ENCODE results near the gene CTDSPL. TPM values are rescaled to one million over a fixed set of nuclear protein-coding genes. Genes with fewer than 3 reads are reported as not detected.

Gene CTDSPL
- total RNA-seq, 4 donors from 2014 or later: 33.4 to 72.6 (median 54.0) TPM

- peak overlapping the region in 2 of 4 donors; percentile 2 to 9 for H3K27ac ChIP-seq
- ATAC-seq: no peak
- H3K9me3 ChIP-seq: no peaks in the 10 kb centered on the region
- peaks cover 0 to 27% (median 6%) of the 10 kb centered on the region in 3 donors for H3K4me1 ChIP-seq
- no peak overlapping the region for H3K4me3 ChIP-seq
- H3K27me3 ChIP-seq: no peaks in the 10 kb centered on the region
- H3K36me3 ChIP-seq: peaks cover 0 to 53% of the 10 kb centered on the region in 2 donors
- WGBS, 2 donors (ENCODE audit: low coverage in 1 of 2): 20% methylated on average over 1 of the region's 11 CpGs; no CpG with 5 or more reads in 1 of the 2 donors
- TF ChIP-seq POLR2AphosphoS5 (IDR thresholded peaks at IDR 0.05): no peak
- TF ChIP-seq EP300 (IDR thresholded peaks at IDR 0.05): no peak
- TF ChIP-seq POLR2A (IDR thresholded peaks at IDR 0.05): no peak
- no peak for TF ChIP-seq CTCF (IDR thresholded peaks at IDR 0.05)
Measured at GRCh38 chr3:38003817-38004414, 142.2 kb downstream of the CTDSPL start.

DNA sequence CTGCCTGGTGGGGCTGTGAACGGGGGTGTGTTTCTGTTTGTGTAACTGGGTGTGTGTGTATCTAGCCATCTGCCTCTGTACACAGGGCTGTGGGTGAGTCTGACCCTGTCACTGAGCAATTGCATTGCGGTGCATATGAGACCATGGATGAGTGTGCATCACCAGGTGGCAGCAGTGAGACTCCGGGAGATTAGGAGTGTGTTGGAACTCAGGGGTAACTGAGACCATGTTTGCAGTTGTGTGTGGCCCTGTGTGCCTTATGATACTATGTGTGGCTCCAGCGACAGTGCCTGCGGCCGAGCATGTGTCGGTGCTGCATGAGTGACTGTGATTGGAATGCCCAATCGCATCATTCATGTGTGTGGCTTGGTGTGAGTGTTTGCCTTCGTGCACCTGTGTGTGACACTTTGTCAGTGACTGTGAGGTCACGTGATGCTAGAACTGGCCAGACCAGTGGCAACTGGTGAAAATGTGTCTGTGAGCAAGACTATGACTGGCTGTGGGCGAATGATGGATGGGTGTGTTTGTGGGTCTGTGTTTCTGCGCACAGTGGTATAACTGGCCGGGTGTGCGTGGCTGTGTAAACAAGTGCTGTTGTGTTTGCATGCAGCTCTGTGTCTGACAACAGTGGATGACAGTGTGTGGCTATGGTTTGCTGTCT, 142.9 kb downstream of the CTDSPL start:
- ATAC-seq: peak; percentile 68
- 87 to 96% methylated on average over 5 of the region's 14 CpGs for WGBS, 2 donors (ENCODE audit: low coverage in 1 of 2)
- TF ChIP-seq POLR2A (IDR thresholded peaks at IDR 0.05): no peak
- TF ChIP-seq CTCF (IDR thresholded peaks at IDR 0.05): peak in 3 of 4 experiments; percentile 49 to 76 (median 60)
- no peak for TF ChIP-seq POLR2AphosphoS5 (IDR thresholded peaks at IDR 0.05)
- TF ChIP-seq EP300 (IDR thresholded peaks at IDR 0.05): no peak
- Histone ChIP-seq H3K36me3 (peaks cover 0 to 59% of the 10 kb centered on the region in 2 donors), H3K27me3 (no peaks in the 10 kb centered on the region), H3K4me1 (peaks cover 0 to 22% (median 6%) of the 10 kb centered on the region in 3 donors), H3K27ac (peak overlapping the region in 2 of 4 donors; percentile 9 to 44), H3K4me3 (no peak overlapping the region), H3K9me3 (no peaks in the 10 kb centered on the region)

DNA sequence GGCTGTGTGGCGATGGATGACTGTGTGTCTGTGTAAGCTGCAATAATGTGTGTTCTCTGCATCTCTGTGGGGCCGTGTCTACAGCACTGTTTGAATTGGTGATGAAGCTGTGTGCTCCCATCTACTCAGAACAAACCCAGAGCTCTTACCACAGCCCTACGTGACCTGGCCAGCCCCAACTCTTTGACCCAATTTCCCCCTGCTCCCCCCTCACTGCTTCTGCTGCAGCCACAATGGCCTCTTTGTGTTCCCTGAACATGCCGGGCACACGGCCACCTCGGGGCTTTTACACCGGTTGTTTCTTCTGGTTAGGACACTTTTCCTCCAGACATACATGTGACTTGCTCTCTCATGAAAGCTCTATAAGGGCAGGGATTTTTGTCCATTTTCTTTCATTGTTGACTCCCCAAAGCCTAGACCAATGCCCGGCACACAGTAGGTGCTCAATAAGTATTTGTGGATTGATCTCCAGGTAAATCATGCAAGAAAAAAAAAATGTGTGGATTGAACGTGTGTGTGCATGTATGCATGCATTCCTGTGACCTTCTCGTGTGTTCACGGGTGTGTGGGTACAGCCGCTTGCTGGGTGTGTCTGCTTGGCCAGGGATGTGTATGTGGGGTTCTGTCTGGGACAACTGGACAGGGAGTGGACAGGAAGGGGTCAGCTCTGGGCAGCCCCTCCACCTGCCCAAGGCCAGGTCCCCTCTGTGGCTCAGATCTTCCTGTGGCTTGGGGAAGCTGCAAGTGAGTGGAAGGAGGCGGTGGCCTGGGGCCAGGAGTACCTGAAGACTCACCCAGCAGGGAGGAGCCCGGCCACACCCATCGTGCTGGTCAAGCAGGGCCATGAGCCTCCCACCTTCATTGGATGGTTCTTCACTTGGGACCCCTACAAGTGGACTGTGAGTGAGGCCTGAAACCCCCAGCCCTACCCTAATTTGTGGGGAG, 143.7 kb downstream of the CTDSPL start:
- Histone ChIP-seq H3K27ac (peak overlapping the region in 2 of 4 donors; percentile 25 to 44), H3K36me3 (peaks cover 0 to 67% of the 10 kb centered on the region in 2 donors), H3K4me1 (peaks cover 0 to 22% (median 6%) of the 10 kb centered on the region in 3 donors), H3K27me3 (no peaks in the 10 kb centered on the region), H3K4me3 (no peak overlapping the region), H3K9me3 (no peaks in the 10 kb centered on the region)
- no peak for ATAC-seq
- no peak for TF ChIP-seq POLR2AphosphoS5 (IDR thresholded peaks at IDR 0.05)
- TF ChIP-seq POLR2A (IDR thresholded peaks at IDR 0.05): no peak
- TF ChIP-seq CTCF (IDR thresholded peaks at IDR 0.05): no peak
- no peak for TF ChIP-seq EP300 (IDR thresholded peaks at IDR 0.05)
- WGBS, 2 donors (ENCODE audit: low coverage in 1 of 2): 63 to 64% methylated on average over 9 to 12 of the region's 15 CpGs

GRCh38 chr3:38006031-38006430, 144.4 kb downstream of the CTDSPL start:
- H3K36me3 ChIP-seq: peaks cover 0 to 74% of the 10 kb centered on the region in 2 donors
- no peaks in the 10 kb centered on the region for H3K9me3 ChIP-seq
- no peak for TF ChIP-seq POLR2A (IDR thresholded peaks at IDR 0.05)
- no peak for TF ChIP-seq EP300 (IDR thresholded peaks at IDR 0.05)
- no peak for TF ChIP-seq CTCF (IDR thresholded peaks at IDR 0.05)
- no peak for TF ChIP-seq POLR2AphosphoS5 (IDR thresholded peaks at IDR 0.05)
- ATAC-seq: no peak
- H3K4me3 ChIP-seq: no peak overlapping the region
- 80% methylated on average over 2 of the region's 5 CpGs; no CpG with 5 or more reads in 1 of the 2 donors for WGBS, 2 donors (ENCODE audit: low coverage in 1 of 2)
- H3K4me1 ChIP-seq: peaks cover 0 to 22% (median 6%) of the 10 kb centered on the region in 3 donors
- H3K27ac ChIP-seq: peak overlapping the region in 2 of 4 donors; percentile 19 to 25
- no peaks in the 10 kb centered on the region for H3K27me3 ChIP-seq
